GM12878 (cell line): Measurements from ENCODE around the gene NCKAP5. TPM values are rescaled to one million over a fixed set of nuclear protein-coding genes. Genes with fewer than 3 reads are reported as not detected.
"Not testable (repeated sequence)": the region's sequence is repeated elsewhere in the genome, so short reads cannot be mapped to it uniquely, and the experiment has no call there.

Source experiments
- ATAC-seq: fragments of 200-7000 bp; cut with Tn5 transposase; 3 replicates; pipeline ENCODE4 v1.9.1; 2020; ENCODE audit warnings: mild to moderate bottlenecking, moderate library complexity
- BruUV-seq: library from RNA; stranded (reverse); fragments of 400-500 nt; replicated peaks from 2 replicates; lab custom pipeline; 2021; lab: Mats Ljungman, UMichigan
- CTCF ChIA-PET: fragments of 300-600 bp; sonication (Branson Sonifier 250); formaldehyde crosslinking; extraction: SDS; loops from one replicate; lab custom pipeline; 2021; ENCODE audit warnings: inconsistent platforms; lab: Yijun Ruan, JAX
- POLR2A ChIA-PET: fragments of 350-600 bp; formaldehyde crosslinking; extraction: SDS; loops from one replicate; lab custom pipeline; 2021; ENCODE audit warnings: inconsistent platforms; lab: Charles Lee
- RAD21 ChIA-PET: fragments of 300-600 bp; sonication (Branson Sonifier 250); formaldehyde crosslinking; loops from one replicate; lab custom pipeline; 2023; ENCODE audit warnings: antibody characterized with exemption; ENCODE audit not compliant: unreplicated experiment; lab: Charles Lee
- SMC1A ChIA-PET: fragments of 300-600 bp; sonication (Branson Sonifier 250); formaldehyde crosslinking; loops from one replicate; lab custom pipeline; 2023; ENCODE audit not compliant: unreplicated experiment, uncharacterized antibody; lab: Charles Lee
- DNase-seq: peaks from one replicate; pipeline ENCODE4 v3.0.0-alpha.2; 2011; ENCODE audit warnings: low read depth, low spot score
- FAIRE-seq: peaks from 3 replicates; lab custom pipeline; 2011; peaks lifted over from hg19 to GRCh38; lab: Jason Lieb, UNC
- H2AFZ ChIP-seq: 2 replicates; pipeline ENCODE4 v1.6.0; 2011; ENCODE audit warnings: low read depth, low read length, control low read depth; ENCODE audit not compliant: control insufficient read depth
- H3K27ac ChIP-seq: 2 replicates; pipeline ENCODE4 v1.5.1; 2011; ENCODE audit warnings: control low read depth; ENCODE audit not compliant: control insufficient read depth, insufficient read depth
- H3K27me3 ChIP-seq, 2 experiments: replicated peaks in 1 of 2; 2 replicates each; pipeline versions ENCODE4 v1.6.0 to v1.6.1; 2011; ENCODE audit warnings: low read length in 1 of 2; ENCODE audit not compliant: control insufficient read depth in 2 of 2, insufficient read depth in 2 of 2
- H3K36me3 ChIP-seq, 2 experiments: 2 replicates each; pipeline ENCODE4 v1.5.1; 2011; ENCODE audit warnings: low read length in 1 of 2; ENCODE audit not compliant: control insufficient read depth in 2 of 2, insufficient read depth in 2 of 2
- H3K4me1 ChIP-seq: 2 replicates; pipeline ENCODE4 v1.6.1; 2011; ENCODE audit warnings: mild to moderate bottlenecking, low read length, moderate library complexity, mixed read lengths; ENCODE audit not compliant: control insufficient read depth, insufficient read depth
- H3K4me2 ChIP-seq: 2 replicates; pipeline ENCODE4 v1.6.0; 2011; ENCODE audit warnings: control low read depth; ENCODE audit not compliant: control insufficient read depth, insufficient read depth
- H3K4me3 ChIP-seq: fragments of 200-600 bp; sonication (generic); 2 replicates; pipeline ENCODE4 v1.5.1; 2016
- H3K79me2 ChIP-seq: 2 replicates; pipeline ENCODE4 v1.6.0; 2011; ENCODE audit warnings: low read length; ENCODE audit not compliant: control insufficient read depth, insufficient read depth
- H3K9ac ChIP-seq: 2 replicates; pipeline ENCODE4 v1.8.0; 2011; ENCODE audit warnings: low read length, control low read depth, mixed read lengths; ENCODE audit not compliant: control insufficient read depth, insufficient read depth
- H3K9me3 ChIP-seq: replicated peaks from 3 replicates; pipeline ENCODE4 v1.5.1; 2011; ENCODE audit warnings: mild to moderate bottlenecking, low read length; ENCODE audit not compliant: control insufficient read depth, insufficient read depth
- H4K20me1 ChIP-seq: 2 replicates; pipeline ENCODE4 v1.6.0; 2011; ENCODE audit not compliant: control insufficient read depth, insufficient read depth
- BHLHE40 ChIP-seq, 2 experiments: fragments of 450-650 bp in 1 of 2; IDR thresholded peaks; 2 replicates each; pipeline ENCODE4 v1.6.1; 2011 to 2017; ENCODE audit warnings: low read depth in 2 of 2, borderline replicate concordance in 1 of 2, improper control_type of control experiment in 1 of 2, low read length in 1 of 2, mild to moderate bottlenecking in 1 of 2
- HDGF ChIP-seq: fragments of 450-650 bp; IDR thresholded peaks from 2 replicates; pipeline ENCODE4 v1.6.1; 2016; ENCODE audit warnings: antibody characterized with exemption
- IRF4 ChIP-seq: IDR thresholded peaks from 2 replicates; pipeline ENCODE4 v1.6.1; 2011; ENCODE audit warnings: low read depth, low read length
- PAX8 ChIP-seq: fragments of 450-650 bp; IDR thresholded peaks from 2 replicates; pipeline ENCODE4 v1.6.1; 2017; ENCODE audit warnings: mild to moderate bottlenecking, moderate library complexity
- WGBS: methylation state at CpG from one replicate; pipeline ENCODE4 v1.1.6; 2016; ENCODE audit warnings: low lambda C conversion rate; ENCODE audit not compliant: insufficient replicate concordance, insufficient coverage; ENCODE audit errors: missing lambda C conversion rate; 5-methylcytosine and 5-hydroxymethylcytosine counted together
- in situ Hi-C: fragments of 300-500 bp; cut with MboI; formaldehyde crosslinking; loops from 9 replicates; pipeline ENCODE4 v1.14.3; 2018; ENCODE audit warnings: mixed read lengths
- intact Hi-C: fragments of 100-400 bp; cut with micrococcal nuclease; formaldehyde crosslinking; loops from one replicate; pipeline ENCODE4 v1.14.2; 2022; ENCODE audit not compliant: unreplicated experiment
- polyA plus RNA-seq, 11 experiments: library from polyadenylated mRNA; depleted of rRNA in 4 of 11; unstranded in 6 of 11; stranded (reverse) in 5 of 11; fragments of >200 nt; fragmentation: Nextera tagmentation in 4 of 11; fragmentation: Illumina TruSeq in 1 of 11; extraction: Ambion mirVana in 4 of 11; extraction: Trizol in 1 of 11; gene quantifications; 1 replicate in 1 of 11; 2 replicates in 10 of 11; pipeline versions ENCODE4 v1.2.1 to v1.2.3, GENCODE V29; 2011 to 2016; ENCODE audit warnings: inconsistent platforms in 2 of 11, missing spikeins in 2 of 11, low read depth in 1 of 11
- total RNA-seq, 4 experiments: library from RNA; depleted of rRNA in 3 of 4; stranded (reverse); fragments of >200 nt in 3 of 4; fragmentation: Illumina TruSeq in 1 of 4; extraction: Trizol in 1 of 4; gene quantifications; 2 replicates each; pipeline versions ENCODE4 v1.2.1 to v1.2.3, GENCODE V29; 2013 to 2021
- TF ChIP-seq, protein P1 (sequence below): fragments of 450-650 bp; formaldehyde crosslinking; IDR thresholded peaks from 2 replicates; pipeline ENCODE4 v1.4.0; 2020; ENCODE audit warnings: mild to moderate bottlenecking, moderate library complexity
- TF ChIP-seq, protein P2 (sequence below): IDR thresholded peaks from 2 replicates; pipeline ENCODE4 v1.6.1; 2012; ENCODE audit warnings: mild to moderate bottlenecking, low read depth, low read length
- TF ChIP-seq, protein P3 (sequence below), 3 experiments: IDR thresholded peaks in 2 of 3; conservative IDR thresholded peaks in 1 of 3; 2 replicates each; pipeline ENCODE4 v1.5.1; 2011; ENCODE audit warnings: low read depth in 3 of 3, low read length in 3 of 3, mild to moderate bottlenecking in 3 of 3, control low read depth in 2 of 3, moderate library complexity in 2 of 3, inconsistent platforms in 1 of 3, mixed read lengths in 1 of 3; ENCODE audit not compliant: control insufficient read depth in 2 of 3, insufficient read depth in 1 of 3; ENCODE audit errors: extremely low read depth in 1 of 3

NCKAP5 gene
- total and polyA plus RNA-seq, 10 of the 15 experiments (the other 5 are each of a cell fraction or from before 2014, with no cell fraction given): 0.06 to 0.44 (median 0.16) TPM

DNA sequence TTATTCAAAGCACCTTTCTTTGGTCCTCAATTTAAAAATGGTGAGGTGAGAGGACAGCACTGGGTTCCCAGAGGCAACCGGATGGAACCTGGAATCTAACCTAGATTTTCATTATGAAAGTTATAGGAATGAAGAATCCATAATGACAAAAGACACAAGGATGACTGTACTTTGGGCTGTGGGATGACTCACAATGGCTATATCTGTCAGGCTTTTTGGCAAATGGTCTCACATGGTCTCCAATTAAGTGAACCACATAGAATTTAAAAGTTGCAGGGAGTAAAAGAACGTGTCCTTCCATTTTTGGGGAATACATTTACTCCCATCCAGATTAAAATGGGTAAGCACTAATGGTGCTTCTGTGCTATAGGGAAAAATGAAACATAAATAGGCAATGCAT is 866.5 kb downstream of the NCKAP5 start:
- BruUV-seq: no TSS peak
- CTCF ChIA-PET: no interaction called here
- H3K9me3 ChIP-seq: no peaks in the 10 kb centered on the region
- H4K20me1 ChIP-seq: no peaks in the 10 kb centered on the region
- no peak for ATAC-seq
- RAD21 ChIA-PET: no interaction called here
- SMC1A ChIA-PET: interaction anchor here (0.7 to 1.6 kb wide), 3 partner anchors 12 to 167 kb away, joined by 3 to 5 read pairs (median 3); no protein-coding TSS in a partner anchor
- H3K36me3 ChIP-seq: no peaks in the 10 kb centered on the region
- intact Hi-C loops (no loop called here), in situ Hi-C loops (no loop called here)
- no peaks in the 10 kb centered on the region for H3K79me2 ChIP-seq
- H2AFZ ChIP-seq: no peak overlapping the region
- no peak for FAIRE-seq
- H3K27me3 ChIP-seq: no peaks in the 10 kb centered on the region; a peak in 1 of 4 replicates
- H3K4me3 ChIP-seq: no peak overlapping the region
- POLR2A ChIA-PET: no interaction called here
- WGBS: 0% methylated on average over 2 of the region's 2 CpGs
- H3K4me1 ChIP-seq: no peaks in the 10 kb centered on the region
- TF ChIP-seq, protein P1, sequence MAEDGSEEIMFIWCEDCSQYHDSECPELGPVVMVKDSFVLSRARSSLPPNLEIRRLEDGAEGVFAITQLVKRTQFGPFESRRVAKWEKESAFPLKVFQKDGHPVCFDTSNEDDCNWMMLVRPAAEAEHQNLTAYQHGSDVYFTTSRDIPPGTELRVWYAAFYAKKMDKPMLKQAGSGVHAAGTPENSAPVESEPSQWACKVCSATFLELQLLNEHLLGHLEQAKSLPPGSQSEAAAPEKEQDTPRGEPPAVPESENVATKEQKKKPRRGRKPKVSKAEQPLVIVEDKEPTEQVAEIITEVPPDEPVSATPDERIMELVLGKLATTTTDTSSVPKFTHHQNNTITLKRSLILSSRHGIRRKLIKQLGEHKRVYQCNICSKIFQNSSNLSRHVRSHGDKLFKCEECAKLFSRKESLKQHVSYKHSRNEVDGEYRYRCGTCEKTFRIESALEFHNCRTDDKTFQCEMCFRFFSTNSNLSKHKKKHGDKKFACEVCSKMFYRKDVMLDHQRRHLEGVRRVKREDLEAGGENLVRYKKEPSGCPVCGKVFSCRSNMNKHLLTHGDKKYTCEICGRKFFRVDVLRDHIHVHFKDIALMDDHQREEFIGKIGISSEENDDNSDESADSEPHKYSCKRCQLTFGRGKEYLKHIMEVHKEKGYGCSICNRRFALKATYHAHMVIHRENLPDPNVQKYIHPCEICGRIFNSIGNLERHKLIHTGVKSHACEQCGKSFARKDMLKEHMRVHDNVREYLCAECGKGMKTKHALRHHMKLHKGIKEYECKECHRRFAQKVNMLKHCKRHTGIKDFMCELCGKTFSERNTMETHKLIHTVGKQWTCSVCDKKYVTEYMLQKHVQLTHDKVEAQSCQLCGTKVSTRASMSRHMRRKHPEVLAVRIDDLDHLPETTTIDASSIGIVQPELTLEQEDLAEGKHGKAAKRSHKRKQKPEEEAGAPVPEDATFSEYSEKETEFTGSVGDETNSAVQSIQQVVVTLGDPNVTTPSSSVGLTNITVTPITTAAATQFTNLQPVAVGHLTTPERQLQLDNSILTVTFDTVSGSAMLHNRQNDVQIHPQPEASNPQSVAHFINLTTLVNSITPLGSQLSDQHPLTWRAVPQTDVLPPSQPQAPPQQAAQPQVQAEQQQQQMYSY: no peak
- TF ChIP-seq IRF4: no peak
- TF ChIP-seq HDGF: no peak
- TF ChIP-seq BHLHE40 (IDR thresholded peaks at IDR 0.05; ENCODE audit: borderline replicate concordance in 1 of 2, low read depth in 2 of 2, low read length in 1 of 2): no peak
- TF ChIP-seq, protein P2, sequence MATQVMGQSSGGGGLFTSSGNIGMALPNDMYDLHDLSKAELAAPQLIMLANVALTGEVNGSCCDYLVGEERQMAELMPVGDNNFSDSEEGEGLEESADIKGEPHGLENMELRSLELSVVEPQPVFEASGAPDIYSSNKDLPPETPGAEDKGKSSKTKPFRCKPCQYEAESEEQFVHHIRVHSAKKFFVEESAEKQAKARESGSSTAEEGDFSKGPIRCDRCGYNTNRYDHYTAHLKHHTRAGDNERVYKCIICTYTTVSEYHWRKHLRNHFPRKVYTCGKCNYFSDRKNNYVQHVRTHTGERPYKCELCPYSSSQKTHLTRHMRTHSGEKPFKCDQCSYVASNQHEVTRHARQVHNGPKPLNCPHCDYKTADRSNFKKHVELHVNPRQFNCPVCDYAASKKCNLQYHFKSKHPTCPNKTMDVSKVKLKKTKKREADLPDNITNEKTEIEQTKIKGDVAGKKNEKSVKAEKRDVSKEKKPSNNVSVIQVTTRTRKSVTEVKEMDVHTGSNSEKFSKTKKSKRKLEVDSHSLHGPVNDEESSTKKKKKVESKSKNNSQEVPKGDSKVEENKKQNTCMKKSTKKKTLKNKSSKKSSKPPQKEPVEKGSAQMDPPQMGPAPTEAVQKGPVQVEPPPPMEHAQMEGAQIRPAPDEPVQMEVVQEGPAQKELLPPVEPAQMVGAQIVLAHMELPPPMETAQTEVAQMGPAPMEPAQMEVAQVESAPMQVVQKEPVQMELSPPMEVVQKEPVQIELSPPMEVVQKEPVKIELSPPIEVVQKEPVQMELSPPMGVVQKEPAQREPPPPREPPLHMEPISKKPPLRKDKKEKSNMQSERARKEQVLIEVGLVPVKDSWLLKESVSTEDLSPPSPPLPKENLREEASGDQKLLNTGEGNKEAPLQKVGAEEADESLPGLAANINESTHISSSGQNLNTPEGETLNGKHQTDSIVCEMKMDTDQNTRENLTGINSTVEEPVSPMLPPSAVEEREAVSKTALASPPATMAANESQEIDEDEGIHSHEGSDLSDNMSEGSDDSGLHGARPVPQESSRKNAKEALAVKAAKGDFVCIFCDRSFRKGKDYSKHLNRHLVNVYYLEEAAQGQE: no peak
- TF ChIP-seq, protein P3, sequence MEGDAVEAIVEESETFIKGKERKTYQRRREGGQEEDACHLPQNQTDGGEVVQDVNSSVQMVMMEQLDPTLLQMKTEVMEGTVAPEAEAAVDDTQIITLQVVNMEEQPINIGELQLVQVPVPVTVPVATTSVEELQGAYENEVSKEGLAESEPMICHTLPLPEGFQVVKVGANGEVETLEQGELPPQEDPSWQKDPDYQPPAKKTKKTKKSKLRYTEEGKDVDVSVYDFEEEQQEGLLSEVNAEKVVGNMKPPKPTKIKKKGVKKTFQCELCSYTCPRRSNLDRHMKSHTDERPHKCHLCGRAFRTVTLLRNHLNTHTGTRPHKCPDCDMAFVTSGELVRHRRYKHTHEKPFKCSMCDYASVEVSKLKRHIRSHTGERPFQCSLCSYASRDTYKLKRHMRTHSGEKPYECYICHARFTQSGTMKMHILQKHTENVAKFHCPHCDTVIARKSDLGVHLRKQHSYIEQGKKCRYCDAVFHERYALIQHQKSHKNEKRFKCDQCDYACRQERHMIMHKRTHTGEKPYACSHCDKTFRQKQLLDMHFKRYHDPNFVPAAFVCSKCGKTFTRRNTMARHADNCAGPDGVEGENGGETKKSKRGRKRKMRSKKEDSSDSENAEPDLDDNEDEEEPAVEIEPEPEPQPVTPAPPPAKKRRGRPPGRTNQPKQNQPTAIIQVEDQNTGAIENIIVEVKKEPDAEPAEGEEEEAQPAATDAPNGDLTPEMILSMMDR (IDR thresholded peaks at IDR 0.05 in 2 of 3, conservative IDR thresholded peaks at IDR 0.05 in 1 of 3; ENCODE audit: control insufficient read depth in 2 of 3, extremely low read depth in 1 of 3, insufficient read depth in 1 of 3, low read depth in 3 of 3, low read length in 3 of 3): no peak
- TF ChIP-seq PAX8: no peak
- no peak overlapping the region for H3K4me2 ChIP-seq
- DNase-seq: no peak
- no peak overlapping the region for H3K9ac ChIP-seq
- no peak overlapping the region for H3K27ac ChIP-seq

DNA sequence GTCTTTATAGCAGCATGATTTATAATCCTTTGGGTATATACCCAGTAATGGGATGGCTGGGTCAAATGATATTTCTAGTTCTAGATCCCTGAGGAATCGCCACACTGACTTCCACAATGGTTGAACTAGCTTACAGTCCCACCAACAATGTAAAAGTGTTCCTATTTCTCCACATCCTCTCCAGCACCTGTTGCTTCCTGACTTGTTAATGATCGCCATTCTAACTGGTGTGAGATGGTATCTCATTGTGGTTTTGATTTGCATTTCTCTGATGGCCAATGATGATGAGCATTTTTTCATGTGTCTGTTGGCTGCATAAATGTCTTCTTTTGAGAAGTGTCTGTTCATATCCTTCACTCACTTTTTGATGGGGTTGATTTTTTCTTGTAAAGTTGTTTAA is 868.5 kb downstream of the NCKAP5 start:
- POLR2A ChIA-PET, RAD21 ChIA-PET: not testable (repeated sequence)

More for the DNA sequence above, 868.5 kb downstream of the NCKAP5 start:
- SMC1A ChIA-PET, H3K4me1 ChIP-seq, H3K9me3 ChIP-seq, H2AFZ ChIP-seq, intact Hi-C loops, H3K9ac ChIP-seq, CTCF ChIA-PET, H4K20me1 ChIP-seq, FAIRE-seq, ATAC-seq, H3K4me2 ChIP-seq, H3K79me2 ChIP-seq, H3K36me3 ChIP-seq, H3K27me3 ChIP-seq, BruUV-seq, DNase-seq, H3K4me3 ChIP-seq, H3K27ac ChIP-seq, in situ Hi-C loops: not testable (repeated sequence)
- WGBS: 56% methylated on average over 1 of the region's 2 CpGs
